Erythroblast (primary cell): ENCODE data around the gene GFRA1.

Source experiments
- GATA1 ChIP-seq: IDR thresholded peaks from 2 replicates; pipeline ENCODE4 v1.6.1; 2011; ENCODE audit warnings: low read depth, mild to moderate bottlenecking, control low read depth, low read length, moderate library complexity
- POLR2A ChIP-seq: IDR thresholded peaks from 2 replicates; pipeline ENCODE4 v1.6.1; 2011; ENCODE audit warnings: mild to moderate bottlenecking, low read length

DNA sequence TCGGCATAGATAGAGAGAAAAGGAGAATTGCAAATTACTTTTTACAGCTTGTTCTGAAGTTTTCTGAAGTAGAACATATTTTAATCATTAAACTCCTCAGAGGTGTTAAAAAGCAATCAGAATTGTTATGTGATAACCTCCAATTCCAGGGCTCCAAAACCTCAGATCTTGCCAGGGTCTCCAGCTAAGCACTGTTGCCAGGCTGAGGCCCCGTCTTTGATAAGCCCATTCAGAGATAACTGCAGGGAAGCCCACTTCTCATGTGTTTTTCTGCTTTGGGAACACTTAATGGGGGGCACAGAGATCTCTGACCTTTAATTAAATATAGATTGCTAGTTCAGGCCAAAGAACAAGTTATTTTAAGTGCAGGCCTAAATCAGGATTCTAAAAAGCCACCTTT is 40.4 kb downstream of the GFRA1 start:
- TF ChIP-seq POLR2A, result no peak
- TF ChIP-seq GATA1, result no peak
